Neural progenitor cell (in vitro differentiated cells): ENCODE data around the gene NAT9. TPM values are rescaled to one million over a fixed set of nuclear protein-coding genes. Genes with fewer than 3 reads are reported as not detected.

Source experiments
- DNase-seq: peaks from one replicate; pipeline ENCODE4 v3.0.0-alpha.2; 2016; ENCODE audit warnings: low spot score
- H2AFZ ChIP-seq: fragments of 200-600 bp; sonication (generic); replicated peaks from 2 replicates; pipeline ENCODE4 v1.6.1; 2016; ENCODE audit warnings: antibody characterized with exemption
- H3F3A ChIP-seq: fragments of 200-600 bp; sonication (generic); 2 replicates; pipeline ENCODE4 v1.6.1; 2016; ENCODE audit warnings: antibody characterized with exemption, low read depth
- H3K27ac ChIP-seq: fragments of 200-600 bp; sonication (generic); 2 replicates; pipeline ENCODE4 v1.5.1; 2016; ENCODE audit warnings: mild to moderate bottlenecking
- H3K27me3 ChIP-seq: fragments of 200-600 bp; sonication (generic); 2 replicates; pipeline ENCODE4 v1.6.1; 2016; ENCODE audit warnings: mild to moderate bottlenecking, moderate library complexity
- H3K36me3 ChIP-seq: fragments of 200-600 bp; sonication (generic); 2 replicates; pipeline ENCODE4 v1.5.1; 2016
- H3K4me1 ChIP-seq: fragments of 200-600 bp; sonication (generic); 2 replicates; pipeline ENCODE4 v1.6.1; 2016; ENCODE audit warnings: mixed run types
- H3K4me2 ChIP-seq: fragments of 200-600 bp; sonication (generic); 2 replicates; pipeline ENCODE4 v1.6.1; 2016
- H3K4me3 ChIP-seq: fragments of 200-600 bp; sonication (generic); 2 replicates; pipeline ENCODE4 v1.5.1; 2016
- H3K79me2 ChIP-seq: fragments of 200-600 bp; sonication (generic); 2 replicates; pipeline ENCODE4 v1.6.1; 2016; ENCODE audit warnings: low read depth
- H3K9ac ChIP-seq: fragments of 200-600 bp; sonication (generic); 2 replicates; pipeline ENCODE4 v1.6.1; 2016
- H3K9me3 ChIP-seq: fragments of 200-600 bp; sonication (generic); 2 replicates; pipeline ENCODE4 v1.5.1; 2016; ENCODE audit warnings: low read depth
- H4K20me1 ChIP-seq: fragments of 200-600 bp; sonication (generic); 2 replicates; pipeline ENCODE4 v1.6.1; 2016; ENCODE audit warnings: low read depth
- H3K27ac Mint-ChIP-seq: 3 replicates; pipeline ENCODE4 v1.8.0; 2021; ENCODE audit warnings: mixed read lengths
- H3K27me3 Mint-ChIP-seq: 2 replicates; pipeline ENCODE4 v1.8.0; 2022; ENCODE audit warnings: low read depth, mild to moderate bottlenecking, inconsistent platforms, moderate library complexity, mixed read lengths; ENCODE audit not compliant: insufficient read depth
- H3K36me3 Mint-ChIP-seq: 3 replicates; pipeline ENCODE4 v1.8.0; 2021; ENCODE audit warnings: mixed read lengths
- H3K4me1 Mint-ChIP-seq: 3 replicates; pipeline ENCODE4 v1.8.0; 2021; ENCODE audit warnings: mixed read lengths
- H3K4me3 Mint-ChIP-seq: 3 replicates; pipeline ENCODE4 v1.8.0; 2021; ENCODE audit warnings: mild to moderate bottlenecking, moderate library complexity, mixed read lengths
- H3K9me3 Mint-ChIP-seq: 3 replicates; pipeline ENCODE4 v1.8.0; 2020; ENCODE audit warnings: mixed read lengths
- CTCF ChIP-seq: fragments of 200-600 bp; sonication (generic); IDR thresholded peaks from 2 replicates; pipeline ENCODE4 v1.5.1; 2017; ENCODE audit warnings: antibody characterized with exemption, mild to moderate bottlenecking
- EZH2 ChIP-seq: fragments of 200-600 bp; sonication (generic); IDR thresholded peaks from 2 replicates; pipeline ENCODE4 v1.6.1; 2017; ENCODE audit warnings: antibody characterized with exemption, mild to moderate bottlenecking, moderate library complexity
- EZH2phosphoT487 ChIP-seq: fragments of 200-600 bp; sonication (generic); IDR thresholded peaks from 2 replicates; pipeline ENCODE4 v1.6.1; 2017; ENCODE audit warnings: antibody characterized with exemption
- total RNA-seq: library from RNA; depleted of rRNA; stranded (reverse); fragments of >200 nt; gene quantifications from 2 replicates; pipeline ENCODE4 v1.2.3, GENCODE V29; 2015; ENCODE audit warnings: low replicate concordance

NAT9 gene
- total RNA-seq, 1 donor from 2014 or later: 75.3 TPM

DNA sequence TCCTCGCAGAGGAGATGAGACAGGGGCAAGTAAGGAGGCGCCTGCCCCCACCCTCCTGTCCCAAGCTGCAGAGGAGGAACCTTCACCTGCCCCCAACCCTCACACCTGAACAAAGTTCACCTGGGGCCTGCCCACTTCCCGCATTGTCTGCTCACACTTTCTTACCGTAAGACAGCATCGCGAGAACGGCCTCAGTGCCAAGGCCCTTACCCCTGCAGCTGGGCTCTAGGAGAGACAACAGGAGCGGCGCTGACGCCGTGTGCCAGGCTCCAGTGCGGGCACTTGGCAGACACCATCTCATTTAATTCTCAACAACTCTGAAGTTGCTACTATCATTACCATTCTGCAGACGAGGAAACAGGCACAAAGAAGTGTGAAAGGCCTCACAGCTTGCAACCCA, 4.1 kb downstream of the NAT9 start:
- Histone ChIP-seq H3K9me3 (no peaks in the 10 kb centered on the region), H3K27me3 (no peaks in the 10 kb centered on the region), H3K4me2 (no peak overlapping the region), H3K4me3 (no peak overlapping the region), H3K79me2 (peaks cover 21% of the 10 kb centered on the region), H3F3A (peaks cover 24% of the 10 kb centered on the region), H4K20me1 (peaks cover 12% of the 10 kb centered on the region), H3K27ac (no peak overlapping the region), H3K36me3 (no peaks in the 10 kb centered on the region), H3K9ac (no peak overlapping the region), H2AFZ (no peak overlapping the region), H3K4me1 (peaks cover 7% of the 10 kb centered on the region)
- Mint-ChIP-seq H3K4me1 (peaks cover 21% of the 10 kb centered on the region), H3K36me3 (peaks cover 11% of the 10 kb centered on the region), H3K27ac (no peak overlapping the region), H3K4me3 (no peak overlapping the region), H3K27me3 (peaks cover 14% of the 10 kb centered on the region), H3K9me3 (no peaks in the 10 kb centered on the region)
- TF ChIP-seq EZH2 (no peak), CTCF (no peak), EZH2phosphoT487 (no peak)
- DNase-seq: no peak

GRCh38 chr17:74771319-74771914, 4.7 kb downstream of the NAT9 start:
- Histone ChIP-seq H3K4me3 (no peak overlapping the region), H3F3A (peaks cover 24% of the 10 kb centered on the region), H2AFZ (no peak overlapping the region), H3K4me2 (no peak overlapping the region), H3K79me2 (peaks cover 16% of the 10 kb centered on the region), H3K9me3 (no peaks in the 10 kb centered on the region), H3K4me1 (peaks cover 5% of the 10 kb centered on the region), H3K36me3 (no peaks in the 10 kb centered on the region), H3K27me3 (no peaks in the 10 kb centered on the region), H4K20me1 (peaks cover 12% of the 10 kb centered on the region), H3K9ac (no peak overlapping the region), H3K27ac (no peak overlapping the region)
- Mint-ChIP-seq H3K4me1 (peaks cover 18% of the 10 kb centered on the region), H3K4me3 (no peak overlapping the region), H3K36me3 (peaks cover 11% of the 10 kb centered on the region), H3K9me3 (no peaks in the 10 kb centered on the region), H3K27ac (no peak overlapping the region), H3K27me3 (peaks cover 14% of the 10 kb centered on the region)
- TF ChIP-seq CTCF: no peak
- no peak for TF ChIP-seq EZH2phosphoT487
- no peak for TF ChIP-seq EZH2
- DNase-seq: no peak

GRCh38 chr17:74770498-74771318, 5.4 kb downstream of the NAT9 start:
- Mint-ChIP-seq H3K36me3 (peaks cover 14% of the 10 kb centered on the region), H3K27ac (no peak overlapping the region), H3K27me3 (peaks cover 12% of the 10 kb centered on the region), H3K9me3 (no peaks in the 10 kb centered on the region), H3K4me3 (peak overlapping the region; percentile 9), H3K4me1 (peaks cover 13% of the 10 kb centered on the region)
- H3K79me2 ChIP-seq: peaks cover 21% of the 10 kb centered on the region
- no peak overlapping the region for H3K9ac ChIP-seq
- H3F3A ChIP-seq: peaks cover 20% of the 10 kb centered on the region
- TF ChIP-seq EZH2phosphoT487: no peak
- TF ChIP-seq EZH2: no peak
- TF ChIP-seq CTCF: peak; percentile 78
- H3K4me3 ChIP-seq: no peak overlapping the region
- H3K9me3 ChIP-seq: no peaks in the 10 kb centered on the region
- H2AFZ ChIP-seq: no peak overlapping the region
- H3K4me2 ChIP-seq: no peak overlapping the region
- peaks cover 5% of the 10 kb centered on the region for H3K4me1 ChIP-seq
- peaks cover 12% of the 10 kb centered on the region for H4K20me1 ChIP-seq
- no peaks in the 10 kb centered on the region for H3K36me3 ChIP-seq
- no peaks in the 10 kb centered on the region for H3K27me3 ChIP-seq
- H3K27ac ChIP-seq: no peak overlapping the region
- peak; percentile 78 for DNase-seq
